Stomach (tissue), 4 donors: ENCODE measurements around the gene SORCS1.

Source experiments
- EP300 ChIP-seq: sonication (generic); formaldehyde crosslinking; IDR thresholded peaks from one replicate; pipeline ENCODE4 v1.6.1; 2017; ENCODE audit warnings: antibody characterized with exemption
- POLR2A ChIP-seq, 4 donors: fragments of 450-650 bp; IDR thresholded peaks; one replicate each; pipeline ENCODE4 v1.6.1; 2016; ENCODE audit warnings: antibody characterized with exemption in 4 of 4, control low read depth in 2 of 4, mild to moderate bottlenecking in 1 of 4, moderate library complexity in 1 of 4
- POLR2AphosphoS5 ChIP-seq, 3 donors: sonication (generic); formaldehyde crosslinking; IDR thresholded peaks; one replicate each; pipeline ENCODE4 v1.6.1; 2016; ENCODE audit warnings: antibody characterized with exemption in 3 of 3
- TF ChIP-seq, protein P1 (sequence below), 7 experiments: fragments of 450-650 bp in 4 of 7; fragments of 200-600 bp in 3 of 7; sonication (generic) in 3 of 7; IDR thresholded peaks; one replicate each; pipeline ENCODE4 v1.5.1; 2016 to 2019; ENCODE audit warnings: antibody characterized with exemption in 7 of 7, control low read depth in 2 of 7, mild to moderate bottlenecking in 1 of 7

DNA sequence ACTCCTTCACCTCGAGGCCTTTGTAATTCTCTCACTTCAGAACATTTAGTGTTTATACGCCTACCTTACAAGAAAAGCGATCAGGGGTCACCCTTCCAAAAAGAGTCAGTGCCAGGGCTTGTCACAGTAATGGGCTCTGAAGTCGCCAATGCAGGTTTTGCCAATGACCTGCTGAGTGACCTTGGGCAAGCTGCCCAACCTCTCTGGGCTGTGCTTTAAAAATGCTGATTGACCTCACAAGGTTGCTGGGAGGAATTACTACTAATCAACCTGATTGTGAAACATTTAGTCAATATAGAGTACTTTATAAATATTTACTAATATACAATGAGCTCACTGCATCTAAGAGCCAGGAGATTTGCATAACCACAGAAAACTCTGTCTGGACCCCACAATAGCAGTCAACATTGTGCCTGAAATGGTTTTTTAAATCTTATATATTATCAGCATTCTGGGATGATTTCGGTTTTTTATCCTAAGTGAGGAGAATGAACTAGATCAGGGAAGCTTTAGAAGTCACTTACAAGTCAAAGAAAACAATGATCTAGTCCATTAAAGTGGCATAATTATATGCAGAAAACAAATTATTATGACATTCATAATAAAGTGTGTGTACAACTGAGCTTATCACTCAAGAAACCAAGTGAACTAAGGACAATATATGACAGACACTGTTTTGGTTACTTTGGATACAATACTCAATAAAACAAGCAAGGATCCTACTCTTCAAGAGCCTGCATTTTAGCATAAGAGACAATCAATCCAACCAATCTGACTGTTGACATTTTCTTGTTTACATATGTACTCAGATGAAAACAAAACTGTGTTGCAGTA is 290.5 kb downstream of the SORCS1 start:
- TF ChIP-seq, protein P1, sequence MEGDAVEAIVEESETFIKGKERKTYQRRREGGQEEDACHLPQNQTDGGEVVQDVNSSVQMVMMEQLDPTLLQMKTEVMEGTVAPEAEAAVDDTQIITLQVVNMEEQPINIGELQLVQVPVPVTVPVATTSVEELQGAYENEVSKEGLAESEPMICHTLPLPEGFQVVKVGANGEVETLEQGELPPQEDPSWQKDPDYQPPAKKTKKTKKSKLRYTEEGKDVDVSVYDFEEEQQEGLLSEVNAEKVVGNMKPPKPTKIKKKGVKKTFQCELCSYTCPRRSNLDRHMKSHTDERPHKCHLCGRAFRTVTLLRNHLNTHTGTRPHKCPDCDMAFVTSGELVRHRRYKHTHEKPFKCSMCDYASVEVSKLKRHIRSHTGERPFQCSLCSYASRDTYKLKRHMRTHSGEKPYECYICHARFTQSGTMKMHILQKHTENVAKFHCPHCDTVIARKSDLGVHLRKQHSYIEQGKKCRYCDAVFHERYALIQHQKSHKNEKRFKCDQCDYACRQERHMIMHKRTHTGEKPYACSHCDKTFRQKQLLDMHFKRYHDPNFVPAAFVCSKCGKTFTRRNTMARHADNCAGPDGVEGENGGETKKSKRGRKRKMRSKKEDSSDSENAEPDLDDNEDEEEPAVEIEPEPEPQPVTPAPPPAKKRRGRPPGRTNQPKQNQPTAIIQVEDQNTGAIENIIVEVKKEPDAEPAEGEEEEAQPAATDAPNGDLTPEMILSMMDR (IDR thresholded peaks at IDR 0.05) = no peak
- no peak for TF ChIP-seq POLR2A (IDR thresholded peaks at IDR 0.05)
- TF ChIP-seq POLR2AphosphoS5 (IDR thresholded peaks at IDR 0.05) = no peak
- no peak for TF ChIP-seq EP300
